A673 (cell line): ENCODE data around the gene RNF26. TPM values are rescaled to one million over a fixed set of nuclear protein-coding genes. Genes with fewer than 3 reads are reported as not detected.

ENCODE experiments used
- BruUV-seq: library from RNA; stranded (reverse); fragments of 400-500 nt; replicated peaks from 2 replicates; lab custom pipeline; 2021; lab: Mats Ljungman, UMichigan
- CTCF ChIA-PET: fragments of 300-600 bp; sonication (Branson Sonifier 250); formaldehyde crosslinking; loops from one replicate; lab custom pipeline; 2022; ENCODE audit warnings: antibody characterized with exemption; lab: Charles Lee
- POLR2A ChIA-PET: fragments of 300-600 bp; sonication (Branson Sonifier 250); formaldehyde crosslinking; loops from one replicate; lab custom pipeline; 2022; ENCODE audit warnings: antibody characterized with exemption; ENCODE audit not compliant: low non-redundant PET; lab: Charles Lee
- DNase-seq: peaks from one replicate; pipeline ENCODE4 v3.0.0-alpha.2; 2015; ENCODE audit warnings: low spot score
- H3K27ac ChIP-seq: fragments of 200-600 bp; sonication (generic); 2 replicates; pipeline ENCODE4 v1.5.1; 2016; ENCODE audit warnings: mixed run types, low read depth, mild to moderate bottlenecking, mixed read lengths, antibody characterized with exemption, low read length; ENCODE audit not compliant: poor library complexity, severe bottlenecking
- H3K27me3 ChIP-seq: fragments of 200-600 bp; sonication (generic); replicated peaks from 2 replicates; pipeline ENCODE4 v1.6.1; 2017; ENCODE audit warnings: mixed run types, low read depth, mild to moderate bottlenecking, mixed read lengths, antibody characterized with exemption, low read length; ENCODE audit not compliant: insufficient read depth, poor library complexity
- H3K36me3 ChIP-seq: fragments of 200-600 bp; sonication (generic); 2 replicates; pipeline ENCODE4 v1.6.1; 2016; ENCODE audit warnings: mixed run types, mild to moderate bottlenecking, mixed read lengths, antibody characterized with exemption, low read length; ENCODE audit not compliant: insufficient read depth, poor library complexity, severe bottlenecking
- H3K4me1 ChIP-seq: fragments of 200-600 bp; sonication (generic); 2 replicates; pipeline ENCODE4 v1.6.1; 2017; ENCODE audit warnings: mixed run types, mild to moderate bottlenecking, mixed read lengths, antibody characterized with exemption, low read length; ENCODE audit not compliant: insufficient read depth, poor library complexity, severe bottlenecking
- H3K4me3 ChIP-seq: fragments of 200-600 bp; sonication (generic); 2 replicates; pipeline ENCODE4 v1.5.1; 2016; ENCODE audit warnings: low read depth, mixed run types, mild to moderate bottlenecking, mixed read lengths, low read length; ENCODE audit not compliant: poor library complexity, severe bottlenecking
- H3K9me3 ChIP-seq: fragments of 200-600 bp; sonication (generic); 2 replicates; pipeline ENCODE4 v1.6.1; 2016; ENCODE audit warnings: mixed run types, low read depth, mild to moderate bottlenecking, mixed read lengths, antibody characterized with exemption, low read length; ENCODE audit not compliant: poor library complexity, severe bottlenecking
- EZH2 ChIP-seq: fragments of 200-600 bp; sonication (generic); IDR thresholded peaks from 2 replicates; pipeline ENCODE4 v1.6.1; 2017; ENCODE audit warnings: borderline replicate concordance, low read depth, mild to moderate bottlenecking, mixed read lengths, antibody characterized with exemption, low read length; ENCODE audit not compliant: poor library complexity, severe bottlenecking
- intact Hi-C: fragments of 100-400 bp; cut with micrococcal nuclease; formaldehyde crosslinking; loops from one replicate; pipeline ENCODE4 v1.10.0; 2022; ENCODE audit not compliant: unreplicated experiment
- total RNA-seq: library from RNA; stranded (reverse); gene quantifications from 2 replicates; pipeline ENCODE4 v1.2.3, GENCODE V29; 2021
- TF ChIP-seq, protein P1 (sequence below): fragments of 300-800, 200-600 bp; sonication (generic); conservative IDR thresholded peaks from 2 replicates; pipeline ENCODE4 v1.5.1; 2017; ENCODE audit warnings: low read depth, mild to moderate bottlenecking, antibody characterized with exemption, low read length, moderate library complexity, mixed read lengths

RNF26 gene
- total RNA-seq, 1 experiment from 2014 or later, result 81.3 TPM

DNA sequence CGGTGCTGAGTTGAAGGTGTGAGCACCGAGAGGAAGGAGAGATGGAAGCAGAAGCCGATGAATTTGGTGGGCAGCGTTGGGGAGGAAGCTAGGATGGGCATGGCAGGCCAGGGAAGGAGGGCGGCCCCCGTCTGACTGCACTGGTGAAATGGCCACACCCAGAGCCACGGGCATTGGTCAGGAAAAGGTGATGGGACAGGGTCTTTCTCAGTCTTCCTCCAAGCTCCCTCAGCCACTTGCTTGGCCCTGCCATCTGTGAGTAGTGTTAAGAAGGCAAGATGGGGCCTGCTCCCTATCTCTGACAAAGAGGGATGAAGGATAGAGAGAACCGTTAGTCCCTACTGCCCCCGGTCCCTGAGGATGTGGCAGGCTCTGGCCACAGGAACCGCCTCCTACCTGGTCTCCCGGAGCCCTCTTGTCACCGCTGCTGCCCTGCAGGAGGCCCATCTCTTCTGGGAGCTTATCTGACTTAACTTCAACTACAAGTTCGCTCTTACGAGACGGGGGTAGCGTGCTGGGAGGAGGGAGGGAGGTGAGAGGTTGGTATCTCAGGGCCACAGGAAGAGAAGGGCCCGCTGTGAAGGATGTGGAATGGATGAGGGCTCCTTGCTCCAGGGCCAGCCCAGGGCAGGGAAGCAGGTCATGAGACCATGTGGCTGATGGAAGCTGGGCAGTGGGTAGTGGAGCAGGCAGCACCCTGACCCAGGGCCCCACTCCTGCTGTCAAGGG is 24.2 kb upstream of the RNF26 start:
- POLR2A ChIA-PET, result no interaction called here
- Histone ChIP-seq H3K27ac (no peak overlapping the region), H3K27me3 (no peaks in the 10 kb centered on the region), H3K4me3 (no peak overlapping the region), H3K4me1 (no peaks in the 10 kb centered on the region), H3K9me3 (no peaks in the 10 kb centered on the region), H3K36me3 (no peaks in the 10 kb centered on the region)
- CTCF ChIA-PET, result no interaction called here
- BruUV-seq, result no TSS peak
- TF ChIP-seq, protein P1, sequence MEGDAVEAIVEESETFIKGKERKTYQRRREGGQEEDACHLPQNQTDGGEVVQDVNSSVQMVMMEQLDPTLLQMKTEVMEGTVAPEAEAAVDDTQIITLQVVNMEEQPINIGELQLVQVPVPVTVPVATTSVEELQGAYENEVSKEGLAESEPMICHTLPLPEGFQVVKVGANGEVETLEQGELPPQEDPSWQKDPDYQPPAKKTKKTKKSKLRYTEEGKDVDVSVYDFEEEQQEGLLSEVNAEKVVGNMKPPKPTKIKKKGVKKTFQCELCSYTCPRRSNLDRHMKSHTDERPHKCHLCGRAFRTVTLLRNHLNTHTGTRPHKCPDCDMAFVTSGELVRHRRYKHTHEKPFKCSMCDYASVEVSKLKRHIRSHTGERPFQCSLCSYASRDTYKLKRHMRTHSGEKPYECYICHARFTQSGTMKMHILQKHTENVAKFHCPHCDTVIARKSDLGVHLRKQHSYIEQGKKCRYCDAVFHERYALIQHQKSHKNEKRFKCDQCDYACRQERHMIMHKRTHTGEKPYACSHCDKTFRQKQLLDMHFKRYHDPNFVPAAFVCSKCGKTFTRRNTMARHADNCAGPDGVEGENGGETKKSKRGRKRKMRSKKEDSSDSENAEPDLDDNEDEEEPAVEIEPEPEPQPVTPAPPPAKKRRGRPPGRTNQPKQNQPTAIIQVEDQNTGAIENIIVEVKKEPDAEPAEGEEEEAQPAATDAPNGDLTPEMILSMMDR, result no peak
- TF ChIP-seq EZH2, result no peak
- intact Hi-C loops, result no loop called here
- no peak for DNase-seq

DNA sequence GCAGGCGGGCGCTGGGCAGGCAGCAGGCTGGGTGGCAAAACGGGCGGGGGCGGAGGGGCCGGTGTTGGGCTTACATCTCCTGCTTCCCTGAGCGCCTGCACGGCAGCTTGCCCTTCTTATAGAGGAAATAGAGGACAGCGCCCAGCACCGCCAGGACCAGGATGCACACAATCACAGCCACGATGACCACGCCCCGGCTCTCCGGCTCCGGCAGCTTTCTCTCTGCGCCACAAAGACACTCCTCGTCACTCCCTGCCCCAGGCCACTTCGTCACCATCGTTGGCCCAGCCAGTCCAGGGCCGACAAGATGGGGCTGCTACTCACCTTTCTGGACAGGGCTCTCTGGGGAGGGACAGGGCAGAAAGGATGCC is 23.7 kb upstream of the RNF26 start:
- Histone ChIP-seq H3K4me3 (no peak overlapping the region), H3K27me3 (no peaks in the 10 kb centered on the region), H3K27ac (no peak overlapping the region), H3K9me3 (no peaks in the 10 kb centered on the region), H3K4me1 (peaks cover 4% of the 10 kb centered on the region), H3K36me3 (no peaks in the 10 kb centered on the region)
- DNase-seq, result no peak
- no TSS peak for BruUV-seq
- CTCF ChIA-PET, result no interaction called here
- intact Hi-C loops, result no loop called here
- POLR2A ChIA-PET, result no interaction called here
- TF ChIP-seq, protein P1, result no peak
- TF ChIP-seq EZH2, result no peak

DNA sequence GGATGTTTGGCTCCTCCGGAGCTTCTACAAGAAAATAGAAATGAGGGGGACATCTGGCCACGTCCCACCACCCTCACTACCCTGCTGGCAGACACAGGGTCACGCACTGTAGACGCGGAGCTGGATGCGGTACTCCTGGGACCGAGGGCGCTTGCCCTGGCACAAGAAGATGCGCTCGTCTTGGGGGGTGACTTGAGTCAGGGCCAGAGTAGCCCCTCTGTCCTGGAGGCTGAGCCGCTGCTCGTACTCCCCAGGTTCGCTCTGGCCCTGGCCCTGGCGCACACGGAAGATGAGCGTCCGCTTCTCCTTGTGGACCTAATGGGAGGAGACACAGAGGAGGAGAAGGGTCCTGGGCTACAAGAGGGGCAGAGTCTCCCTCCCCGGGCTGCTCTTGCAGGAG is 19.6 kb upstream of the RNF26 start:
- H3K9me3 ChIP-seq, result no peaks in the 10 kb centered on the region
- no peak for DNase-seq
- POLR2A ChIA-PET, result no interaction called here
- no peaks in the 10 kb centered on the region for H3K36me3 ChIP-seq
- CTCF ChIA-PET, result interaction anchor here (0.6 kb wide), 1 partner anchor 89 kb away, joined by 10 read pairs; no protein-coding TSS in a partner anchor
- H3K4me1 ChIP-seq, result peaks cover 12% of the 10 kb centered on the region
- H3K4me3 ChIP-seq, result no peak overlapping the region
- H3K27me3 ChIP-seq, result no peaks in the 10 kb centered on the region
- TF ChIP-seq EZH2, result no peak
- TF ChIP-seq, protein P1, result no peak
- no peak overlapping the region for H3K27ac ChIP-seq
- intact Hi-C loops, result no loop called here
- BruUV-seq, result no TSS peak
